SJCRH30 (cell line): ENCODE measurements around the gene KLRF1. TPM values are rescaled to one million over a fixed set of nuclear protein-coding genes. Genes with fewer than 3 reads are reported as not detected.

Experiments used
- DNase-seq, 2 experiments: peaks; one replicate each; pipeline ENCODE4 v3.0.0-alpha.2; 2015 to 2020
- H3K27ac ChIP-seq: fragments of 250-450 bp; sonication (Bioruptor Pico); 2 replicates; pipeline ENCODE4 v1.5.1; 2020; ENCODE audit warnings: mild to moderate bottlenecking, moderate library complexity
- H3K27me3 ChIP-seq: fragments of 250-450 bp; sonication (Bioruptor Pico); 2 replicates; pipeline ENCODE4 v1.5.1; 2020; ENCODE audit warnings: mild to moderate bottlenecking, moderate library complexity
- H3K36me3 ChIP-seq: fragments of 250-450 bp; sonication (Bioruptor Pico); 2 replicates; pipeline ENCODE4 v1.5.1; 2020; ENCODE audit warnings: mild to moderate bottlenecking, moderate library complexity
- H3K4me1 ChIP-seq: fragments of 250-450 bp; sonication (Bioruptor Pico); 2 replicates; pipeline ENCODE4 v1.5.1; 2020; ENCODE audit warnings: mild to moderate bottlenecking, moderate library complexity
- H3K4me3 ChIP-seq: fragments of 250-450 bp; sonication (Bioruptor Pico); 2 replicates; pipeline ENCODE4 v1.5.1; 2020; ENCODE audit warnings: mild to moderate bottlenecking, moderate library complexity
- H3K9me3 ChIP-seq: fragments of 250-450 bp; sonication (Bioruptor Pico); replicated peaks from 2 replicates; pipeline ENCODE4 v1.5.1; 2020; ENCODE audit warnings: mild to moderate bottlenecking, moderate library complexity
- total RNA-seq: library from RNA; depleted of rRNA; stranded (reverse); fragments of >200 nt; shearing (Covaris generic); gene quantifications from 2 replicates; pipeline ENCODE4 v1.2.3, GENCODE V29; 2014

The KLRF1 gene
- total RNA-seq, 1 experiment from 2014 or later = not detected

DNA sequence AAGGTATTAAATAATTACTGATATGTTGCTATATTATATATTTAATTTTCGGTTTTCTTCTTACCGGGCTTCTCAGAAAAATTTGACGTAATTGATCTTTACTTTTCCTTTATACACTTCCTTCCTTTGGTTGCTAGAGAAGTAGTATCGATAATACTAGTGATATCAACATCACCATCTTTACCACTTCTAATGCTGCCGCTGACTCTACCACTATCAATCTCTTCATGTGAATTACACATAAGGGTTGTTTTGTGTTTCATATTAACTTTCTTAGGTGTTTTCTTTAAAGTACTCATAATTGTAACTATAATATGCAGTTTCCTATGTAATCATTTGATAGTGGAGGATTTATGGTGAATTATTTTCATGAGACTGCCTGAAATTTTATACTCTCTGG lies 30.9 kb upstream of the KLRF1 start:
- no peaks in the 10 kb centered on the region; the same call in 1 of the 2 replicates for H3K27me3 ChIP-seq
- DNase-seq = no peak
- no peak overlapping the region for H3K4me3 ChIP-seq
- H3K9me3 ChIP-seq = no peaks in the 10 kb centered on the region
- no peak overlapping the region for H3K27ac ChIP-seq
- H3K36me3 ChIP-seq = no peaks in the 10 kb centered on the region
- H3K4me1 ChIP-seq = no peaks in the 10 kb centered on the region; the same call in 1 of the 2 replicates

GRCh38 chr12:9796971-9797370 lies 30.3 kb upstream of the KLRF1 start:
- H3K4me3 ChIP-seq = no peak overlapping the region
- DNase-seq = no peak
- no peak overlapping the region for H3K27ac ChIP-seq
- no peaks in the 10 kb centered on the region for H3K36me3 ChIP-seq
- H3K4me1 ChIP-seq = no peaks in the 10 kb centered on the region; the same call in 1 of the 2 replicates
- no peaks in the 10 kb centered on the region; the same call in 1 of the 2 replicates for H3K27me3 ChIP-seq
- H3K9me3 ChIP-seq = no peaks in the 10 kb centered on the region

DNA sequence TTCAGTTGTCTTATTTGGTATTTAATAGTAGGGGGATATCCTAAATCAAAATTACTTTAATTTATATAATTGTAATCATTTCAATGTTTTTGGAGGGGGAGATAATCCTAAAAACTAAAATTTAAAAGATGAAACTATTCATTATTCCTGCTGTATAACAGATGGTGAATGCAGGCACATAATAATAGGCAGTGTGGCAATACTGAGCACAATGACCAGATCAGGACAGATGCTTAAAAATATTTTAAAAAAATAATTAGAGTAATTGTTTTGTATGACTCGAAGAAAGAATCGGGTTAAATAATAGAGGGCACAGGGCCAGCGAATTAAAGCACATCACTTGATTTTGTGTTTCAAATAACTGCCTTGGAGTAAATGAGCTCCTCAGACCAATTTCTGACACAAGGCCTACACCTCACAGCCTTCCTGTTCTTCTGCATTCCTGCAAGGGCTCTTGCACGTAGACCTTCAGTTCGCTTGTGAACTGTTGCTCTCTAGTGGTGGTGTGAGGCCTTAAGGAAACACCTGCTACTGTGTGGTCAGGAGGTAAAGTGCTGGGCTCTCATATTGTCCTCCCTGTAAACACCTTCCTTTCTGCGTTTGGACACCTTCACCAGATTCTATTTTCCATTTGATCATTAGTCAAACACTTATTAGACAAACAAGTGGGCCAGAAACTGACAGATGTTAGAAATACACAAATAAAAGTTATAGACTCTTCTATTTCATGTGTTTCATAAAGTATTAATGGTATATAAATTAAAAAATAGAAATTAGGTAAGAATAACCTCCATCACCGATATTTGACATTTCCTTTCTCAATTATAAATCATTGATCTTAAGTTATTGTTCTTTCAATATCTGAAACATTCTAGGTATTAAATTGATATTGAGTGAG lies 29.3 kb upstream of the KLRF1 start:
- no peaks in the 10 kb centered on the region for H3K36me3 ChIP-seq
- H3K27ac ChIP-seq = no peak overlapping the region
- no peaks in the 10 kb centered on the region for H3K9me3 ChIP-seq
- no peak overlapping the region for H3K4me3 ChIP-seq
- H3K4me1 ChIP-seq = no peaks in the 10 kb centered on the region; the same call in 1 of the 2 replicates
- peak in 1 of 2 experiments; percentile 17 for DNase-seq
- H3K27me3 ChIP-seq = no peaks in the 10 kb centered on the region; the same call in 1 of the 2 replicates

DNA sequence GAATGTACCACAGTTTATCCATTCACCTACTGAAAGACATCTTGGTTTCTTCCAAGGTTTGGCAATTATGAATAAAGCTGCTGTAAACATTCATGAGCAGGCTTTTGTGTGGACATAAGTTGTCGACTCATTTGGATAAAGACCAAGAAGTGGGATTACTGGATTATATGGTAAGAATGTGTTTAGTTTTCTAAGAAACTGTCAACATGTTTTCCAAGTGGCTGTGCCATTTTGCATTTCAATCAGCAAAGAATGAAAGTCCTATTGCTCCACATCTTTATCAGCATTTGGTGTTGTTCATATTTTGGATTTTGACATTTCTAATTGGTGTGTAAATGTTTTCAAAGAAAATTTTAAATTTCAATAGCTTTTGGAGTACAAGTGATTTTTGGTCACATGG lies 27.3 kb upstream of the KLRF1 start:
- H3K4me1 ChIP-seq = no peaks in the 10 kb centered on the region; the same call in 1 of the 2 replicates
- DNase-seq = no peak

DNA sequence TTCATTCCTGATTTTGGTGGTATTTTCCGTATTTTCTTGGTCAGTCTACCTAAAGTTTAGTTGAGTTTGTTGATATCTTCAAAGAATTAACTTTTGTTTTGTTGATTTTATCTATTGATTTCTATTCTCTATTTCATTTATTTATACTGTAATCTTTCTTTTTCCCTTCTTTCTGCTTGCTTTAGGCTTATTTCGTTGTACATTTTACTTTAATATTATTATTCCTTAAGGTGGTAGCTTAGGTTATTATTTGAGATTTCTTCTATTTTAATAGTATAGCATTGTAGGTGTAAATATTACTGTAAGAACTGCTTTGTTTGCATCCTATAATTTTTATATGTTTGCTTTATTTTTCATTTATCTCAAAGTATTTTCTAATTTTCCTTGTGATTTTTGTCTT lies 21.4 kb upstream of the KLRF1 start:
- no peaks in the 10 kb centered on the region for H3K4me1 ChIP-seq
- H3K4me3 ChIP-seq = no peak overlapping the region
- no peak overlapping the region for H3K27ac ChIP-seq
- H3K36me3 ChIP-seq = no peaks in the 10 kb centered on the region
- H3K27me3 ChIP-seq = peaks cover 14% of the 10 kb centered on the region; the same call in 1 of the 2 replicates
- DNase-seq = no peak
- no peaks in the 10 kb centered on the region for H3K9me3 ChIP-seq

More for the DNA sequence above, 27.3 kb upstream of the KLRF1 start:
- no peak overlapping the region for H3K4me3 ChIP-seq
- no peaks in the 10 kb centered on the region for H3K27me3 ChIP-seq
- no peaks in the 10 kb centered on the region for H3K9me3 ChIP-seq
- no peak overlapping the region for H3K27ac ChIP-seq
- no peaks in the 10 kb centered on the region for H3K36me3 ChIP-seq

GRCh38 chr12:9806714-9807113 lies 20.6 kb upstream of the KLRF1 start:
- H3K4me1 ChIP-seq = no peaks in the 10 kb centered on the region
- no peak overlapping the region for H3K27ac ChIP-seq
- no peaks in the 10 kb centered on the region for H3K36me3 ChIP-seq
- DNase-seq = no peak
- H3K4me3 ChIP-seq = no peak overlapping the region
- H3K27me3 ChIP-seq = peaks cover 14% of the 10 kb centered on the region; the same call in 1 of the 2 replicates
- H3K9me3 ChIP-seq = no peaks in the 10 kb centered on the region

- no peak overlapping the region for H3K27ac ChIP-seq
- H3K4me1 ChIP-seq = no peaks in the 10 kb centered on the region
- peaks cover 14% of the 10 kb centered on the region for H3K27me3 ChIP-seq
- H3K9me3 ChIP-seq = no peaks in the 10 kb centered on the region
- no peak overlapping the region for H3K4me3 ChIP-seq
- no peak for DNase-seq
- H3K36me3 ChIP-seq = no peaks in the 10 kb centered on the region
These were observed 18.8 kb upstream of the KLRF1 start for GRCh38 chr12:9808504-9808903.

DNA sequence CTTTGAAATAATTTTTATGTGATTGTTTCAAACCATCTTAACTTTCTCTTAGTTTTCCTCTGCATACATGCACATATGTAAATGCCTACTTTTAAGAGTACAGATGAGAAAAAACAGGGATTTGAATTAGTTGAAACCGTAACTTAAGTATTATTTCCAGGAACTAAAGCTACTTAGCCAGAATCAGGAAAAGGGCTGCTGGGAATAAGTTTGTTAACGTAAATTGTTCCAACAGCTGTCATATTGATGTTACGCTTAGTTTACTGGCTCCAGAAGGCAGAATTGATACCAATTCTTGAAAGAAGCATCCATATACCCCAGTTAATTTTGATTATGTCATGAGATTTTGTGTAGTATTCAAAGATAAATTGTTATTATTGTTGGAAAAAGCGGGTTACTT lies 17.9 kb upstream of the KLRF1 start:
- peaks cover 15% of the 10 kb centered on the region for H3K27me3 ChIP-seq
- DNase-seq = no peak
- H3K4me3 ChIP-seq = no peak overlapping the region
- no peaks in the 10 kb centered on the region for H3K9me3 ChIP-seq
- no peaks in the 10 kb centered on the region for H3K36me3 ChIP-seq
- no peaks in the 10 kb centered on the region for H3K4me1 ChIP-seq
- no peak overlapping the region for H3K27ac ChIP-seq

- DNase-seq = no peak
- Histone ChIP-seq H3K27ac (no peak overlapping the region), H3K36me3 (no peaks in the 10 kb centered on the region), H3K27me3 (peaks cover 16% of the 10 kb centered on the region), H3K4me3 (no peak overlapping the region), H3K4me1 (no peaks in the 10 kb centered on the region), H3K9me3 (no peaks in the 10 kb centered on the region)
These were observed 17.4 kb upstream of the KLRF1 start for GRCh38 chr12:9809866-9810265.

- Histone ChIP-seq H3K27me3 (peaks cover 16% of the 10 kb centered on the region), H3K4me3 (no peak overlapping the region), H3K9me3 (no peaks in the 10 kb centered on the region), H3K27ac (no peak overlapping the region), H3K4me1 (no peaks in the 10 kb centered on the region), H3K36me3 (no peaks in the 10 kb centered on the region)
- DNase-seq = no peak
These were observed 16.6 kb upstream of the KLRF1 start for GRCh38 chr12:9810671-9811070.

DNA sequence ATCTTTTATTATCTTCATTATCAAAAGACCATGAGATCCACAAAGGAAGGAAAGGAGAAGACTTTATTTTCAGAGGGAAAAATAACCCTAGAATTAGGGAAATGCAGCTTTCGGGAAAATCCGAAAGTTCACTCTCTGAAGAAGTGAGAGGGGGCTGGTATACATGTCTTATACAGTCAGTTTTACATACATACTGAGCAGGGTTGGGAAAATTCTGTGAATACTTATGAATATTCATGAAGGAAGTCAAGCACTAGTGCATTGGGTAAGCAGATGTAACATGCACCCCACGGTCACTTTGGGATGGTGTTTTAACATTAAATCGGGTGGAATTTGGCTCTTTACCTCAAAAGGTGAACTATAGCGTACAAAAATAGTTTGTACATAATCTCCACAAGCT lies 15.7 kb upstream of the KLRF1 start:
- no peak overlapping the region for H3K4me3 ChIP-seq
- H3K9me3 ChIP-seq = no peaks in the 10 kb centered on the region
- peaks cover 16% of the 10 kb centered on the region for H3K27me3 ChIP-seq
- H3K36me3 ChIP-seq = no peaks in the 10 kb centered on the region
- no peak for DNase-seq
- H3K27ac ChIP-seq = no peak overlapping the region
- H3K4me1 ChIP-seq = no peaks in the 10 kb centered on the region

DNA sequence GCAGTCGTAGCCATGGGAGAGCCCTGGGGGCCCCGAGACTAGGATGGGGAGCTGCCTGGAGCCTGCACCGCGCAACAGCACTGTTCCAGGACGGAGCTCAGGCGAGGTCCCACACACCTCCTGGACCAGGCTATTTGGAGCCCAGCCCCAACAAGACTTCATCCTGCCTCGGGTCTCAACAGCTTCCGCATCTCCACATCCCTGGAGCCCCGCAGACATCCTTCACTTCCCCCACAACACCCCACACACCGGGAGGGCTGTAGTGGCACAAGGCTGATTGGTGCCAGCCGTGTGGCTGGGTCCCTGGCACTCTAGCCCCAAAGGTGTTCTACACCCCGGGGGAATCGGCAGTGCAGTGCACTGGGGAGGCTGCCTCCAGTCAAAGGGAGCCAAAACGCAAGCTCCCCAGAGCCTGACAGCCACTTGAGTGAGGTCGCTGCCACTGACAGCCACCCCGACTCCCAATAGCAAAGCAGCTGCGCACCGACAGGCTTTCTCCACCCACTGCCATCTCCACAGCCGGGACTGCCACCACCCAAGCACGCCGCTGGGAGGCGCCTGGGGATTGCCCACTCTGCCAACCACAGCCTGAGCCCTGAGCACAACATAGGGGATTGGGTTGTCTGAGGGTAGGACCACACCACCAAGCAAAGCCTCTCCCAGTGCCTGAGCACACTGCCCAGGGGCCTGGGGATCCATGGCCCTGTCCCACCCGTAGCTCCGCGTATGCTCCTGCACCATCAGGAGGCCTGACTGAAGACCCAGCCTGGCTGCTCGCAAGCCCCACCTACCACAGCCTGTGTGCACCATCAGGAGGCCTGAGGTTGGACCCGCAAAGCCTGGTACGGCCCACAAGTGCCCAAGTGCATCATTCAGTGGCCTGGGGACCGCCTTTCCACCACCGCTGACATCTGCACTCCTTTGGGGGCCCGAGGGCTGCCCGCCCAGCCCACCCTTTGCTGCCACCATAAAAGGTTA lies 13.2 kb upstream of the KLRF1 start:
- Histone ChIP-seq H3K27me3 (peaks cover 7% of the 10 kb centered on the region), H3K4me3 (no peak overlapping the region), H3K9me3 (no peaks in the 10 kb centered on the region), H3K4me1 (no peaks in the 10 kb centered on the region), H3K27ac (no peak overlapping the region), H3K36me3 (no peaks in the 10 kb centered on the region)
- DNase-seq = peak; percentile 58 to 67

DNA sequence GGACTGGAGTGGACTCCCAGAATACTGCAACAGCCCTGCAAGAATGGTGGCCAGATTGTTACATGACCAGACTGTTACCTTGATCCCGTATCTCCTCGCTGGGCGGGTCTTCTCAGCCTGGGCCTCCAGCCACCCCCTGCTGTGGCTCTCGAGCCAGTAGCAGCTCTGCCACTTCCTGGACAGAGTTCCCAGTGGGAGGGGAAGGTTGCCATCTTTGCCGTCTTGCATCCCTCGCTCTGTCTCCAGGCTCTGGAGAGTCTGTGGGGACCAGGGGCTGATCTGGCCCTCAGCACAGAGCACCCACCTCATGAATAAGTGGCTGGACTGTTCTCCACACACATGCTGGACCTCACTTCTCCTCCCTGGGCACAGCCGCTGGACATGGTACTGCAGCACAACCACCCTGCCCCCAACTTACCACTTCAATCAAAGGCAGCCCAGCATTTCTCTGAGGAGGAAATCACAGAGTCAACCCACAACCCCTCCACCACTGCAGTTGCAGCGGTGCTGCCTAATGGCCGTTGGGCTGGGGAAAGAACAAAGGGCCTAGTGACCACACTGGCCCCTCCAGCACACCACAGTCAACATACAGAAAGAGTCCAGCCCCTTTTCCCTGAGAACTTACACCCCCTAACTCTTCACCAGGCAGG lies 6.9 kb upstream of the KLRF1 start:
- DNase-seq = no peak
- no peak overlapping the region for H3K27ac ChIP-seq

GRCh38 chr12:9829483-9829882 lies 2.2 kb downstream of the KLRF1 start:
- H3K9me3 ChIP-seq = no peaks in the 10 kb centered on the region
- no peaks in the 10 kb centered on the region for H3K36me3 ChIP-seq
- DNase-seq = no peak
- no peaks in the 10 kb centered on the region for H3K4me1 ChIP-seq
- H3K27ac ChIP-seq = no peak overlapping the region
- no peaks in the 10 kb centered on the region for H3K27me3 ChIP-seq
- H3K4me3 ChIP-seq = no peak overlapping the region

More for the DNA sequence above, 6.9 kb upstream of the KLRF1 start:
- no peaks in the 10 kb centered on the region for H3K36me3 ChIP-seq
- H3K9me3 ChIP-seq = no peaks in the 10 kb centered on the region
- H3K4me1 ChIP-seq = no peaks in the 10 kb centered on the region
- H3K27me3 ChIP-seq = no peaks in the 10 kb centered on the region
- no peak overlapping the region for H3K4me3 ChIP-seq
